HG03064 (cell line): ENCODE results near the gene MAML3.
"Not testable (repeated sequence)": the region's sequence is repeated elsewhere in the genome, so short reads cannot be mapped to it uniquely, and the experiment has no call there.

Experiments
- ATAC-seq: cut with Tn5 transposase; IDR thresholded peaks from one replicate; pipeline ENCODE4 v1.9.1; 2021; ENCODE audit warnings: low read depth; ENCODE audit not compliant: unreplicated experiment

Gene MAML3

GRCh38 chr4:139973015-139973414, 181.0 kb downstream of the MAML3 start:
- ATAC-seq: no peak

GRCh38 chr4:139972305-139972704, 181.7 kb downstream of the MAML3 start:
- no peak for ATAC-seq

GRCh38 chr4:139971111-139971510, 182.9 kb downstream of the MAML3 start:
- ATAC-seq: no peak

- no peak for ATAC-seq
Measured at GRCh38 chr4:139969635-139970266, 184.2 kb downstream of the MAML3 start.

- ATAC-seq: no peak
Measured at GRCh38 chr4:139968831-139969230, 185.2 kb downstream of the MAML3 start.

GRCh38 chr4:139966383-139966782, 187.6 kb downstream of the MAML3 start:
- ATAC-seq: no peak

- no peak for ATAC-seq
Measured at GRCh38 chr4:139965789-139966188, 188.2 kb downstream of the MAML3 start.

- ATAC-seq: no peak
Measured at GRCh38 chr4:139963708-139964107, 190.3 kb downstream of the MAML3 start.

GRCh38 chr4:139962130-139962684, 191.8 kb downstream of the MAML3 start:
- ATAC-seq: no peak

GRCh38 chr4:139961344-139961946, 192.5 kb downstream of the MAML3 start:
- no peak for ATAC-seq

GRCh38 chr4:139959396-139959795, 194.6 kb downstream of the MAML3 start:
- no peak for ATAC-seq

- ATAC-seq: no peak
Measured at GRCh38 chr4:139958739-139959098, 195.3 kb downstream of the MAML3 start.

- no peak for ATAC-seq
Measured at GRCh38 chr4:139957986-139958738, 195.8 kb downstream of the MAML3 start.

GRCh38 chr4:139957065-139957464, 196.9 kb downstream of the MAML3 start:
- no peak for ATAC-seq

GRCh38 chr4:139956507-139957017, 197.4 kb downstream of the MAML3 start:
- ATAC-seq: no peak

GRCh38 chr4:139955600-139955999, 198.4 kb downstream of the MAML3 start:
- ATAC-seq: no peak

GRCh38 chr4:139954512-139954911, 199.5 kb downstream of the MAML3 start:
- ATAC-seq: no peak

- ATAC-seq: no peak
Measured at GRCh38 chr4:139951021-139951420, 203.0 kb downstream of the MAML3 start.

GRCh38 chr4:139950568-139950967, 203.4 kb downstream of the MAML3 start:
- ATAC-seq: peak; percentile 89

GRCh38 chr4:139944916-139945315, 209.1 kb downstream of the MAML3 start:
- not testable (repeated sequence) for ATAC-seq

- no peak for ATAC-seq
Measured at GRCh38 chr4:139943277-139943676, 210.7 kb downstream of the MAML3 start.
